Skin epidermis (tissue), 12 donors: ENCODE measurements around the gene NUBP1.
"Not testable (repeated sequence)": the region's sequence is repeated elsewhere in the genome, so short reads cannot be mapped to it uniquely, and the experiment has no call there.

Experiments used
- H3K27ac ChIP-seq, 21 experiments: fragments of 200-600 bp; sonication (generic) in 11 of 21; one replicate each; pipeline ENCODE4 v1.5.0; 2020; ENCODE audit warnings: mild to moderate bottlenecking in 3 of 21, inconsistent platforms in 2 of 21, moderate library complexity in 2 of 21
- H3K4me3 ChIP-seq, 7 experiments: fragments of 200-600 bp; sonication (generic) in 2 of 7; one replicate each; pipeline ENCODE4 v1.5.0; 2020; ENCODE audit warnings: inconsistent platforms in 2 of 7, mild to moderate bottlenecking in 2 of 7, moderate library complexity in 1 of 7

NUBP1 gene

GRCh38 chr16:10745841-10746240 is 2.2 kb downstream of the NUBP1 start:
- Histone ChIP-seq H3K27ac (peak overlapping the region in 5 of 21 experiments; percentile 7 to 92 (median 20)), H3K4me3 (no peak overlapping the region)

- H3K4me3 ChIP-seq, result no peak overlapping the region
- H3K27ac ChIP-seq, result peak overlapping the region in 6 of 21 experiments; percentile 16 to 79 (median 45)
These were observed 7.2 kb downstream of the NUBP1 start for GRCh38 chr16:10750793-10751192.

- Histone ChIP-seq H3K27ac (peak overlapping the region in 6 of 21 experiments; percentile 18 to 79 (median 43)), H3K4me3 (no peak overlapping the region)
These were observed 7.7 kb downstream of the NUBP1 start for GRCh38 chr16:10751291-10751697.

- H3K4me3 ChIP-seq, result no peak overlapping the region
- peak overlapping the region in 10 of 21 experiments; percentile 10 to 80 (median 49) for H3K27ac ChIP-seq
These were observed 9.3 kb downstream of the NUBP1 start for GRCh38 chr16:10752843-10753523.

DNA sequence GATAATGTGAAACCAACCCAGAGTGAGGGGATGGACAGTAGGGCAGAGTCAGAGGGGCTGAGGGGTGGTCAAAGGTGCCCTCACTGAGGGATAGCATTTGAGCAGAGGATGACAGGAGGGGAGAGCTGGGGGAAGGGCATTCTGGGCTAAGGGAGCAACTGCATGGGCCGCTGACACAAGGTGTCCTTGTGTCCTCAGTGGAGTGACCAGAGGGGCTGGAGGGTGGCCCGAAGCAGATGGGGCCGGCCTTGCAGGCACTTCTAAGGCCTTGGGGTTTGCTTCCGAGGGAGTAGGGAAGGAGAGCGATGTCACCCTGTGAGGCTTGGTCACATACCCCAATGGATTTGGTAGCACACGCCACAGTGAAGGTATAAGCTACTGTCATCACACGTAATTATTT is 10.0 kb downstream of the NUBP1 start:
- H3K27ac ChIP-seq, result peak overlapping the region in 11 of 21 experiments; percentile 20 to 80 (median 45)

GRCh38 chr16:10754941-10755340 is 11.3 kb downstream of the NUBP1 start:
- H3K27ac ChIP-seq, result peak overlapping the region in 3 of 21 experiments; percentile 20 to 44 (median 40)
- no peak overlapping the region for H3K4me3 ChIP-seq

More for the DNA sequence above, 10.0 kb downstream of the NUBP1 start:
- no peak overlapping the region for H3K4me3 ChIP-seq

DNA sequence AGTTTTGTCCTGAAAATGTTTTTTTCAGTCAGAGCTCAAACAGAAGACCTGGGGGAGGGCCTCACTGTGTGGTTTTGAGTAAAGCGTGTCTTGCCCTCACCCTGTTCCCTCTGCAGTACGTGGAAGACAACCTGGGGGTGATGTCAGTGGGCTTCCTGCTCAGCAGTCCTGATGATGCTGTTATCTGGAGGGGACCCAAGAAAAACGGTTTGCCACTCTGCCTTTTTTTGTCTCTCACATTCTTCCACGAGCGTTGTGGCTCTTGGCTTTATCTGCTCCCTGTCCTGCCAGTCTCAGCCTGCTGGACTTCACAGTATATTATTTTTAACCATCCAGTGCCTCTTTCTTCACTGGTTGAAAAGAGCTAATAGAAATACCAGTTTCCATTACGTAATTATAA is 12.9 kb downstream of the NUBP1 start:
- no peak overlapping the region for H3K4me3 ChIP-seq
- no peak overlapping the region for H3K27ac ChIP-seq

- Histone ChIP-seq H3K4me3 (no peak overlapping the region), H3K27ac (peak overlapping the region in 1 of 21 experiments; percentile 39)
These were observed 17.2 kb downstream of the NUBP1 start for GRCh38 chr16:10760858-10761257.

- Histone ChIP-seq H3K4me3 (no peak overlapping the region), H3K27ac (peak overlapping the region in 2 of 21 experiments; percentile 19 to 43)
These were observed 17.7 kb downstream of the NUBP1 start for GRCh38 chr16:10761373-10761772.

DNA sequence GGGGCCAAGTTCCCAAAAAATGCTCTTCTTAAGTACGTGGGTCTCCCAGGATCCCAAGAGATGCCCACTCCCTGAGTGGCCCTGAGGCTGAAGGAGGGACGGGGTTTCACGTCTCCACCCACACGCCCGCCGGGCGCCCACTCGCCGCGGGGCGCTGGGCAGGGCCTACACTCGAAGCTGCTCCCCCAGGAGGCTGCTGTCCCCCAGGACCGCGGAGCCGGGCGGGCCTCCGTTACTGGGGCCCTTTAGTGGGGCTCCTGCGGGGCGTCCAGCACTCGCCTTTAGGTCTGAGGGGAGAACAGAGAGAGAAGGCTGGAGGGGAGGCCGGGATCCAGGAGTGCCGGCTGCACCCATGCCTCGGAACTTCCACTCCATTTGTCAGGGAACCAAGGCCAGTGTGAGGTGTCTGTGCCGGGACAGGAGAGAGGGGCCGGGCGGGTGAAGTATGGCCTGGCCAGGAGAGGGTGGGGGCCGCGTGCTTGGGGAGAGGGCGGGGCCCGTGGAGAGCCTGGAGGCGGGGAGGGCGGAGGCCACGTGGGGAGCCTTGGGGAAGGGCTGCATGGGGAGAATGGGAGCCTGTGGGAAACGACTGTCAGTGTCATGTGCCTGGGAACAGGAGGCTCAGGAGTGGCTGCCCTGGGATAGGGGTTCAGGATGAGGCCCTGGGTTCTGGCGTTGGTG is 18.8 kb downstream of the NUBP1 start:
- Histone ChIP-seq H3K27ac (peak overlapping the region in 1 of 21 experiments; percentile 43), H3K4me3 (no peak overlapping the region)

- Histone ChIP-seq H3K27ac (no peak overlapping the region), H3K4me3 (no peak overlapping the region)
These were observed 19.8 kb downstream of the NUBP1 start for GRCh38 chr16:10763456-10763855.

GRCh38 chr16:10765772-10766171 is 22.1 kb downstream of the NUBP1 start:
- Histone ChIP-seq H3K4me3 (no peak overlapping the region), H3K27ac (peak overlapping the region in 1 of 21 experiments; percentile 22)

DNA sequence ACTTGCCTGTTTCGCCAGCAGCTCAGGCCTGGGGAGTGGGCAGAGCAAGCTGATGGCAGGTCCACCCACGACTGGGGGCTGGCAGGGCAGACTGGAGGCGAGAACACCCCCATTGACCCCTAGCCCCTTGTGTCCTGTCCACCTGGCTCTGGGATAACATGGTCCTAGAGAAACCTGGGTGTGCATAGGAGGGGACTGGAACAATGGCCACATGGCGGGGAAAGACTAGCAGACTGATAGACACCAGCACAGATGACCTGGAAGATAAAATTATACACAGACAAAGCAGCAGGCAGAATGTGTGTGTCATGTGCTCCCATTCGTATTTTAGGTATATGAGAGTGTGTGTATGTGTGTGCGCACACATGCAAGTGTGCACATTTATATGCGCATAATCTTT is 23.5 kb downstream of the NUBP1 start:
- Histone ChIP-seq H3K27ac (no peak overlapping the region), H3K4me3 (no peak overlapping the region)

DNA sequence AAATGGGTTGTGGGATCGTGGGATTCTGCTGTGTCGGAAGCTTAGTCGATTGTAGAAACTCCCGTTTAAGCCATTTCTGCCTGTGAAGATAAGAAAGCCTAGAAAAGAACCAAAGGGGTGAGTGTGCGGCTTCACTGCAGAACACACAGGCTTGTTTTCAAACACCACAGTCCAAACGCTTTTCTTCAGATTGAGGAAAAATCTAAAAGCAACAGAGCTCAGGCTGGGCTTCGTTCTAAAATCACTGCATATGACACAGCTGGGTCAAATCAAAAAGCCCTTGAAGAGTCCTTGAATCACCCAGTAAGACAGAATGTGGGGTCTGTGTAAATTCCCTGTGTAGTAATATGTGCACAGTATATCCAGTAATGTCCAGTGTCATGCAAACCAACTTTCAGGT is 25.7 kb downstream of the NUBP1 start:
- Histone ChIP-seq H3K4me3 (no peak overlapping the region), H3K27ac (peak overlapping the region in 1 of 21 experiments; percentile 2)

DNA sequence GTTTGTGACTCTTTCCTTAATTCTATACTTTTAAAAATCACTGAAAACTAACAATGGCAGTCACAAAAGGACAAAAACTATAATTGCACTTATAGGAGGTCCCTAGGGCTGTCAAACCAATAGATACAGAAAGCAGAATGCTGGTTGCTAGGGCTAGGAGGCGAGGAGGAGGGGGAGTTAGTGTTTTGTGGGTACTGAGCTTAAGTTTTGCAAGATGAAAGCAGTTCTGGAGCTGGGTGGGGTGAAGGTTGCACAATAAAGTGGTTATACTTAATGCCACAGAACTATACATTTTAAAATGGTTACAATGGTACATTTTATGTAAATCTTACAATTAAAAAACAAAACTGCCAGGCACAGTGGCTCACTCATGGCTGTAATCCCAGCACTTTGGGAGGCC is 27.3 kb downstream of the NUBP1 start:
- Histone ChIP-seq H3K27ac (peak overlapping the region in 1 of 21 experiments; percentile 18), H3K4me3 (no peak overlapping the region)

DNA sequence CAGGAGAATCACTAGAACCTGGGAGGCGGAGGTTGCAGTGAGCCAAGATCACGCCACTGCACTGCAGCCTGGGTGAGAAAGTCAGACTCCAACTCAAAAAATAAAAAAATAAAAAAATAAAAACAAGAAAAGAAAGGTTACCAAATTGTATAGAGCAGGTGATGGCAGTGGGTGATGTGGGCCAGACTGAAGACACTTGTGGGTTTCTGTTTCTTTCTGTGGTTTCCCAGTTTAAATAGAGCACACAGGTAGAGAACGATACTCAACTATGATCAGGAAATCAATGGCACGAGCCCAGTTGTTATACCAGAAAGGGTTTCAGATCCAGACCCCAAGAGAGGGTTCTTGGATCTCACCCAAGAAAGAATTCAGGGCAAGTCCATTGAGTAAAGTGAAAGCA is 32.6 kb downstream of the NUBP1 start:
- no peak overlapping the region for H3K27ac ChIP-seq
- H3K4me3 ChIP-seq, result no peak overlapping the region

GRCh38 chr16:10776923-10777322 is 33.3 kb downstream of the NUBP1 start:
- H3K27ac ChIP-seq, result not testable (repeated sequence)

DNA sequence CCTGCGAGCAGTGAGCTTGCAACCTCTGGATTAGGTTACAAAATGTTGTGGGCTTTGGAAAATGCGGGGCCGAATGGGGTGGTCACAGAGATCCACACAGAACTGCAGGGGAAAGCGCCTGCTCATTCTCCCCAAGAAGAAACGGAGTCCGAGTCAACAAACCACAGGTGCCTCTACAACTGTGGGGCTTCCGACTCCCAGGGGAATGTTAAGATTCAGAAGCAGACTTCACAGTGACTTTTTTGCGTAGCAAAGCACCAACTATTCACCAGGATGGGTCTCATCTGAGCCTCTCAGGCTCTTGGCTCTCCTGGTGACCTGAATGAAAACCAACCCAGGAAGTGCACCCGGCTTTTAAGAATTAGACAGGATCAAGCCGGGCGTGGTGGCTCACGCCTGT is 33.7 kb downstream of the NUBP1 start:
- Histone ChIP-seq H3K4me3 (no peak overlapping the region), H3K27ac (no peak overlapping the region)

More at GRCh38 chr16:10776923-10777322, 33.3 kb downstream of the NUBP1 start:
- not testable (repeated sequence) for H3K4me3 ChIP-seq

DNA sequence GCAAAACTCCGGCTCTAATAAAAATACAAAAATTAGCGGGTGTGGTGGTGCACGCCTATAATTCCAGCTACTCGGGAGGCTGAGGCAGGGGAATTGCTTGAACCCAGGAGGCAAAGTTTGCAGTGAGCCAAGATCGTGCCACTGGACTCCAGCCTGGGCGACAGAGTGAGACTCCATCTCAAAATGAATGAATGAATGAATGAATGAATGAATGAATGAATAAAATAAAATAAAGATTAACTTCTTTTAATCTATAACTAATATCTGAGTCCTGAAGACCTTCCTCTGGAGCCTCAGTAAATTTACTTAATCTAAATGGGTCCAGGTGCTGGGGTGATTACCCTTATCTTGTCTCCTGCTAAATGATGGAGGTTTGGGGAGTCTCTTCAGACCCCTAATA is 36.3 kb downstream of the NUBP1 start:
- not testable (repeated sequence) for H3K4me3 ChIP-seq

DNA sequence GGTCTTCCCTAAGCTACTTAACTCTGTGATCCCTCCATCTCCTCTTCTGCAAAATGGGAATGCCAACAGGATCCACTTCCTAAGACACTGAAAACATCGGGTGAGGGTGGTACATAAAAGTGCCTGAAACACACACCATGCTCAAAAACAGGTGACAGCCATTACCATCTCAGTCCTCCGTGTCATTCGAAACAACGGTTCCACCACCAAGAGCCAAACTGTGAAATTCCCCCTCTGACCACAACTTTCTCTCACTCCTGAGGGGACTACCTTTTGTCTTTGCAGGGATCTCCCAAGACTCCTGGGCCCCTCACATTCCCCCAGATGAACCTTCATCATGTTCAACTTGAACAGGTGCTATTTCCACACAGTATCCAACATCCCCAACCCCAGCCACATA is 37.0 kb downstream of the NUBP1 start:
- H3K27ac ChIP-seq, result no peak overlapping the region
- H3K4me3 ChIP-seq, result no peak overlapping the region

More for the DNA sequence above, 36.3 kb downstream of the NUBP1 start:
- not testable (repeated sequence) for H3K27ac ChIP-seq

- Histone ChIP-seq H3K4me3 (no peak overlapping the region), H3K27ac (no peak overlapping the region)
These were observed 39.0 kb downstream of the NUBP1 start for GRCh38 chr16:10782628-10783027.
